ENCODE results near the gene LOXL1. TPM values are rescaled to one million over a fixed set of nuclear protein-coding genes. Genes with fewer than 3 reads are reported as not detected.

LOXL1 gene
- total and polyA plus RNA-seq, 2 of the 13 experiments (the other 11 are each of a cell fraction or from before 2014, with no cell fraction given): 0.51 to 1.3 TPM

DNA sequence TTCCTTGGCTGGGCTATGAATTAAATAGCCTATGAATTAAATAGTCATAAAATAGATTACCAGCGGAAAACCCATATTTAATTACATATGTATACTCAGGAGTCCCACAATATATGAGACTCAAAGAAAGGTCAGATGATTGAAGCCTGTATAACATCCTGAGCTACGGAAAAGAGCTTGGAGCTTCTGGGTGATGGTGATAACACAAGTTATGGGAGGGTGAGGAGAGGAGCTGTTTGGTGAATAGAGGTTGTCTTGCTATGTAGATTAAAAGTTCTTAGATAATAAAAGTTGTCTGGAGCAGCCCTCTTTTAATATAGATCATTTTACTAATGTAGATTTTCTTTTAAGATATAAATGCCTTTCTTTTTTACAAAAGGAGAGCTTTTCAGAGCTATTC, 70.0 kb downstream of the LOXL1 start (continued):
- TF ChIP-seq, protein P1, sequence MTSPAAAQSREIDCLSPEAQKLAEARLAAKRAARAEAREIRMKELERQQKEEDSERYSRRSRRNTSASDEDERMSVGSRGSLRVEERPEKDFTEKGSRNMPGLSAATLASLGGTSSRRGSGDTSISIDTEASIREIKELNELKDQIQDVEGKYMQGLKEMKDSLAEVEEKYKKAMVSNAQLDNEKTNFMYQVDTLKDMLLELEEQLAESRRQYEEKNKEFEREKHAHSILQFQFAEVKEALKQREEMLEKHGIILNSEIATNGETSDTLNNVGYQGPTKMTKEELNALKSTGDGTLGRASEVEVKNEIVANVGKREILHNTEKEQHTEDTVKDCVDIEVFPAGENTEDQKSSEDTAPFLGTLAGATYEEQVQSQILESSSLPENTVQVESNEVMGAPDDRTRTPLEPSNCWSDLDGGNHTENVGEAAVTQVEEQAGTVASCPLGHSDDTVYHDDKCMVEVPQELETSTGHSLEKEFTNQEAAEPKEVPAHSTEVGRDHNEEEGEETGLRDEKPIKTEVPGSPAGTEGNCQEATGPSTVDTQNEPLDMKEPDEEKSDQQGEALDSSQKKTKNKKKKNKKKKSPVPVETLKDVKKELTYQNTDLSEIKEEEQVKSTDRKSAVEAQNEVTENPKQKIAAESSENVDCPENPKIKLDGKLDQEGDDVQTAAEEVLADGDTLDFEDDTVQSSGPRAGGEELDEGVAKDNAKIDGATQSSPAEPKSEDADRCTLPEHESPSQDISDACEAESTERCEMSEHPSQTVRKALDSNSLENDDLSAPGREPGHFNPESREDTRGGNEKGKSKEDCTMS (CRISPR knock-in tag; conservative IDR thresholded peaks at IDR 0.05): no peak
- no peak for TF ChIP-seq SYNCRIP (IDR thresholded peaks at IDR 0.05; ENCODE audit: insufficient read depth, low read depth, low read length)
- no peak for TF ChIP-seq SP4 (CRISPR knock-in tag; IDR thresholded peaks at IDR 0.05)
- TF ChIP-seq ZFP62 (CRISPR knock-in tag; IDR thresholded peaks at IDR 0.05): no peak
- no peak for TF ChIP-seq ZBTB3 (CRISPR knock-in tag; IDR thresholded peaks at IDR 0.05; ENCODE audit: borderline replicate concordance, low read depth)
- TF ChIP-seq, protein P2, sequence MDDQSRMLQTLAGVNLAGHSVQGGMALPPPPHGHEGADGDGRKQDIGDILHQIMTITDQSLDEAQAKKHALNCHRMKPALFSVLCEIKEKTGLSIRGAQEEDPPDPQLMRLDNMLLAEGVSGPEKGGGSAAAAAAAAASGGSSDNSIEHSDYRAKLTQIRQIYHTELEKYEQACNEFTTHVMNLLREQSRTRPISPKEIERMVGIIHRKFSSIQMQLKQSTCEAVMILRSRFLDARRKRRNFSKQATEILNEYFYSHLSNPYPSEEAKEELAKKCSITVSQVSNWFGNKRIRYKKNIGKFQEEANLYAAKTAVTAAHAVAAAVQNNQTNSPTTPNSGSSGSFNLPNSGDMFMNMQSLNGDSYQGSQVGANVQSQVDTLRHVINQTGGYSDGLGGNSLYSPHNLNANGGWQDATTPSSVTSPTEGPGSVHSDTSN (CRISPR knock-in tag; IDR thresholded peaks at IDR 0.05; ENCODE audit: borderline replicate concordance): no peak
- TF ChIP-seq ZFP36 (IDR thresholded peaks at IDR 0.05; ENCODE audit: borderline replicate concordance, low read depth, low read length, partially characterized antibody): no peak
- TF ChIP-seq, protein P3, sequence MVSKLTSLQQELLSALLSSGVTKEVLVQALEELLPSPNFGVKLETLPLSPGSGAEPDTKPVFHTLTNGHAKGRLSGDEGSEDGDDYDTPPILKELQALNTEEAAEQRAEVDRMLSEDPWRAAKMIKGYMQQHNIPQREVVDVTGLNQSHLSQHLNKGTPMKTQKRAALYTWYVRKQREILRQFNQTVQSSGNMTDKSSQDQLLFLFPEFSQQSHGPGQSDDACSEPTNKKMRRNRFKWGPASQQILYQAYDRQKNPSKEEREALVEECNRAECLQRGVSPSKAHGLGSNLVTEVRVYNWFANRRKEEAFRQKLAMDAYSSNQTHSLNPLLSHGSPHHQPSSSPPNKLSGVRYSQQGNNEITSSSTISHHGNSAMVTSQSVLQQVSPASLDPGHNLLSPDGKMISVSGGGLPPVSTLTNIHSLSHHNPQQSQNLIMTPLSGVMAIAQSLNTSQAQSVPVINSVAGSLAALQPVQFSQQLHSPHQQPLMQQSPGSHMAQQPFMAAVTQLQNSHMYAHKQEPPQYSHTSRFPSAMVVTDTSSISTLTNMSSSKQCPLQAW (CRISPR knock-in tag; IDR thresholded peaks at IDR 0.05): no peak
- no peak for TF ChIP-seq HHEX (CRISPR knock-in tag; IDR thresholded peaks at IDR 0.05)
- no peak for TF ChIP-seq MAFK (conservative IDR thresholded peaks at IDR 0.05 in 1 of 2, IDR thresholded peaks at IDR 0.05 in 1 of 2; ENCODE audit: low read length in 2 of 2)
- TF ChIP-seq, protein P4, sequence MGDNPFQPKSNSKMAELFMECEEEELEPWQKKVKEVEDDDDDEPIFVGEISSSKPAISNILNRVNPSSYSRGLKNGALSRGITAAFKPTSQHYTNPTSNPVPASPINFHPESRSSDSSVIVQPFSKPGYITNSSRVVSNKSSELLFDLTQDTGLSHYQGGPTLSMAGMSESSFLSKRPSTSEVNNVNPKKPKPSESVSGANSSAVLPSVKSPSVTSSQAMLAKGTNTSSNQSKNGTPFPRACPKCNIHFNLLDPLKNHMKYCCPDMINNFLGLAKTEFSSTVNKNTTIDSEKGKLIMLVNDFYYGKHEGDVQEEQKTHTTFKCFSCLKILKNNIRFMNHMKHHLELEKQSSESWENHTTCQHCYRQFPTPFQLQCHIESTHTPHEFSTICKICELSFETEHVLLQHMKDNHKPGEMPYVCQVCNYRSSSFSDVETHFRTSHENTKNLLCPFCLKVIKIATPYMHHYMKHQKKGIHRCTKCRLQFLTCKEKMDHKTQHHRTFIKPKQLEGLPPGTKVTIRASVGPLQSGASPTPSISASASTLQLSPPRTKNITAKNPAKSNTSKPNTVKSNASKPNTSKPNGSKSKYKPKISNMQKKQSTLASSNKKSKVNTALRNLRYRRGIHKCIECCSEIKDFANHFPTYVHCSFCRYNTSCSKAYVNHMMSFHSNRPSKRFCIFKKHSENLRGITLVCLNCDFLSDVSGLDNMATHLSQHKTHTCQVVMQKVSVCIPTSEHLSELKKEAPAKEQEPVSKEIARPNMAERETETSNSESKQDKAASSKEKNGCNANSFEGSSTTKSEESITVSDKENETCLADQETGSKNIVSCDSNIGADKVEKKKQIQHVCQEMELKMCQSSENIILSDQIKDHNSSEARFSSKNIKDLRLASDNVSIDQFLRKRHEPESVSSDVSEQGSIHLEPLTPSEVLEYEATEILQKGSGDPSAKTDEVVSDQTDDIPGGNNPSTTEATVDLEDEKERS (CRISPR knock-in tag; IDR thresholded peaks at IDR 0.05): no peak
- TF ChIP-seq, protein P5, sequence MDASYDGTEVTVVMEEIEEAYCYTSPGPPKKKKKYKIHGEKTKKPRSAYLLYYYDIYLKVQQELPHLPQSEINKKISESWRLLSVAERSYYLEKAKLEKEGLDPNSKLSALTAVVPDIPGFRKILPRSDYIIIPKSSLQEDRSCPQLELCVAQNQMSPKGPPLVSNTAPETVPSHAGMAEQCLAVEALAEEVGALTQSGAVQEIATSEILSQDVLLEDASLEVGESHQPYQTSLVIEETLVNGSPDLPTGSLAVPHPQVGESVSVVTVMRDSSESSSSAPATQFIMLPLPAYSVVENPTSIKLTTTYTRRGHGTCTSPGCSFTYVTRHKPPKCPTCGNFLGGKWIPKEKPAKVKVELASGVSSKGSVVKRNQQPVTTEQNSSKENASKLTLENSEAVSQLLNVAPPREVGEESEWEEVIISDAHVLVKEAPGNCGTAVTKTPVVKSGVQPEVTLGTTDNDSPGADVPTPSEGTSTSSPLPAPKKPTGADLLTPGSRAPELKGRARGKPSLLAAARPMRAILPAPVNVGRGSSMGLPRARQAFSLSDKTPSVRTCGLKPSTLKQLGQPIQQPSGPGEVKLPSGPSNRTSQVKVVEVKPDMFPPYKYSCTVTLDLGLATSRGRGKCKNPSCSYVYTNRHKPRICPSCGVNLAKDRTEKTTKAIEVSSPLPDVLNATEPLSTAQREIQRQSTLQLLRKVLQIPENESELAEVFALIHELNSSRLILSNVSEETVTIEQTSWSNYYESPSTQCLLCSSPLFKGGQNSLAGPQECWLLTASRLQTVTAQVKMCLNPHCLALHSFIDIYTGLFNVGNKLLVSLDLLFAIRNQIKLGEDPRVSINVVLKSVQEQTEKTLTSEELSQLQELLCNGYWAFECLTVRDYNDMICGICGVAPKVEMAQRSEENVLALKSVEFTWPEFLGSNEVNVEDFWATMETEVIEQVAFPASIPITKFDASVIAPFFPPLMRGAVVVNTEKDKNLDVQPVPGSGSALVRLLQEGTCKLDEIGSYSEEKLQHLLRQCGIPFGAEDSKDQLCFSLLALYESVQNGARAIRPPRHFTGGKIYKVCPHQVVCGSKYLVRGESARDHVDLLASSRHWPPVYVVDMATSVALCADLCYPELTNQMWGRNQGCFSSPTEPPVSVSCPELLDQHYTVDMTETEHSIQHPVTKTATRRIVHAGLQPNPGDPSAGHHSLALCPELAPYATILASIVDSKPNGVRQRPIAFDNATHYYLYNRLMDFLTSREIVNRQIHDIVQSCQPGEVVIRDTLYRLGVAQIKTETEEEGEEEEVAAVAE (CRISPR knock-in tag; IDR thresholded peaks at IDR 0.05; ENCODE audit: borderline replicate concordance): no peak
- no peak for TF ChIP-seq ZSCAN31 (CRISPR knock-in tag; IDR thresholded peaks at IDR 0.05; ENCODE audit: low read depth)
- TF ChIP-seq, protein P6, sequence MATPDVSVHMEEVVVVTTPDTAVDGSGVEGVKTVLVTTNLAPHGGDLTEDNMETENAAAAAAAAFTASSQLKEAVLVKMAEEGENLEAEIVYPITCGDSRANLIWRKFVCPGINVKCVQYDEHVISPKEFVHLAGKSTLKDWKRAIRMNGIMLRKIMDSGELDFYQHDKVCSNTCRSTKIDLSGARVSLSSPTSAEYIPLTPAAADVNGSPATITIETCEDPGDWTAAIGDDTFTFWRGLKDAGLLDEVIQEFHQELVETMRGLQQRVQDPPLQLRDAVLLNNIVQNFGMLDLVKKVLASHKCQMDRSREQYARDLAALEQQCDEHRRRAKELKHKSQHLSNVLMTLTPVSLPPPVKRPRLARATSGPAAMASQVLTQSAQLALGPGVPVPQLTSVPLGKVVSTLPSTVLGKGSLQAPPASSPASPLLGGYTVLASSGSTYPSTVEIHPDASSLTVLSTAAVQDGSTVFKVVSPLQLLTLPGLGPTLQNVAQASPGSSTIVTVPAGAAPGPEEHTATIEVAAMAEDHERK (CRISPR knock-in tag; IDR thresholded peaks at IDR 0.05; ENCODE audit: low read depth): no peak
